CD8-positive, alpha-beta memory T cell (primary cell): Measurements from ENCODE around the gene QSOX2. TPM values are rescaled to one million over a fixed set of nuclear protein-coding genes. Genes with fewer than 3 reads are reported as not detected.

Experiments used
- CTCF ChIA-PET: fragments of 350-600 bp; sonication (Branson Sonifier 250); formaldehyde crosslinking; loops from one replicate; lab custom pipeline; 2021; ENCODE audit warnings: antibody characterized with exemption; lab: Charles Lee
- POLR2A ChIA-PET: fragments of 350-600 bp; sonication (Branson Sonifier 250); formaldehyde crosslinking; loops from one replicate; lab custom pipeline; 2021; ENCODE audit warnings: antibody characterized with exemption; lab: Charles Lee
- DNase-seq, 5 donors: peaks; one replicate each; pipeline versions ENCODE4 v3.0.0 to v3.0.0-alpha.2; 2020 to 2022; ENCODE audit warnings: mixed read lengths in 1 of 5
- H3K27ac ChIP-seq: one replicate; pipeline ENCODE4 v1.7.0; 2013; ENCODE audit warnings: low read depth, mild to moderate bottlenecking, low read length, moderate library complexity
- H3K27me3 ChIP-seq: 2 replicates; pipeline ENCODE4 v1.7.0; 2013; ENCODE audit warnings: low read length, mild to moderate bottlenecking; ENCODE audit not compliant: insufficient read depth, poor library complexity, severe bottlenecking
- H3K36me3 ChIP-seq: 2 replicates; pipeline ENCODE4 v1.7.0; 2013; ENCODE audit warnings: mild to moderate bottlenecking, low read length, moderate library complexity; ENCODE audit not compliant: insufficient read depth
- H3K4me1 ChIP-seq: 2 replicates; pipeline ENCODE4 v1.7.0; 2013; ENCODE audit warnings: mild to moderate bottlenecking, low read length, moderate library complexity; ENCODE audit not compliant: insufficient read depth
- H3K4me3 ChIP-seq: 2 replicates; pipeline ENCODE4 v1.7.0; 2013; ENCODE audit warnings: mild to moderate bottlenecking, low read length
- H3K9me3 ChIP-seq: 2 replicates; pipeline ENCODE4 v1.7.0; 2013; ENCODE audit warnings: mild to moderate bottlenecking, low read length
- H3K27ac Mint-ChIP-seq, 8 donors: one replicate each; pipeline ENCODE4 v1.8.0; 2020 to 2021; ENCODE audit warnings: mixed read lengths in 8 of 8, mild to moderate bottlenecking in 6 of 8, inconsistent platforms in 3 of 8, moderate library complexity in 3 of 8
- H3K27me3 Mint-ChIP-seq, 2 donors: one replicate each; pipeline ENCODE4 v1.8.0; 2020 to 2021; ENCODE audit warnings: mixed read lengths in 2 of 2, mild to moderate bottlenecking in 1 of 2, moderate library complexity in 1 of 2
- H3K36me3 Mint-ChIP-seq, 3 donors: one replicate each; pipeline ENCODE4 v1.8.0; 2020 to 2021; ENCODE audit warnings: mixed read lengths in 3 of 3, inconsistent platforms in 1 of 3, mild to moderate bottlenecking in 1 of 3
- H3K4me1 Mint-ChIP-seq, 3 donors: one replicate each; pipeline ENCODE4 v1.8.0; 2020 to 2021; ENCODE audit warnings: mixed read lengths in 3 of 3, inconsistent platforms in 1 of 3, mild to moderate bottlenecking in 1 of 3
- H3K4me3 Mint-ChIP-seq, 7 donors: one replicate each; pipeline ENCODE4 v1.8.0; 2020 to 2021; ENCODE audit warnings: mixed read lengths in 7 of 7, mild to moderate bottlenecking in 6 of 7, moderate library complexity in 4 of 7, inconsistent platforms in 2 of 7
- H3K9me3 Mint-ChIP-seq, 5 donors: one replicate each; pipeline ENCODE4 v1.8.0; 2020 to 2022; ENCODE audit warnings: mixed read lengths in 5 of 5, mild to moderate bottlenecking in 3 of 5, moderate library complexity in 2 of 5, inconsistent platforms in 1 of 5
- polyA plus RNA-seq: library from polyadenylated mRNA; unstranded; fragments of 300-500 nt; fragmentation: Illumina TruSeq; gene quantifications from one replicate; pipeline ENCODE4 v1.2.3, GENCODE V29; 2021
- total RNA-seq, 2 experiments: library from RNA; stranded (reverse); gene quantifications; one replicate each; pipeline ENCODE4 v1.2.3, GENCODE V29; 2021

QSOX2 gene
- total RNA-seq (10 to 100 TPM; 14.6 to 15.3 TPM), polyA plus RNA-seq (0.66 TPM)

- POLR2A ChIA-PET, result no interaction called here
- Mint-ChIP-seq H3K4me3 (peak within 1 kb of the TSS; percentile 86 to 96 (median 94)), H3K36me3 (peaks cover 0 to 5% (median 0%) of the 10 kb centered on the region in 3 donors), H3K9me3 (no peaks in the 10 kb centered on the region), H3K27ac (peak within 1 kb of the TSS; percentile 69 to 95 (median 83)), H3K4me1 (peaks cover 26 to 36% (median 31%) of the 10 kb centered on the region in 3 donors), H3K27me3 (no peaks in the 10 kb centered on the region)
- H3K4me3 ChIP-seq, result peak within 1 kb of the TSS; percentile 77
- peaks cover 28% of the 10 kb centered on the region for H3K4me1 ChIP-seq
- H3K36me3 ChIP-seq, result no peaks in the 10 kb centered on the region
- CTCF ChIA-PET, result interaction anchor here (1.3 kb wide), 1 partner anchor 19 kb away, joined by 3 read pairs; no protein-coding TSS in a partner anchor
- no peaks in the 10 kb centered on the region for H3K27me3 ChIP-seq
- peak; percentile 76 to 88 (median 82) for DNase-seq
- H3K27ac ChIP-seq, result peak within 1 kb of the TSS; percentile 38
- H3K9me3 ChIP-seq, result no peaks in the 10 kb centered on the region
These were observed at the start of gene QSOX2 for GRCh38 chr9:136245219-136246150. Gene QSOX2, minus strand, starts transcription at chr9:136245812. Its CDS starts 9 bp downstream, at chr9:136245803.

DNA sequence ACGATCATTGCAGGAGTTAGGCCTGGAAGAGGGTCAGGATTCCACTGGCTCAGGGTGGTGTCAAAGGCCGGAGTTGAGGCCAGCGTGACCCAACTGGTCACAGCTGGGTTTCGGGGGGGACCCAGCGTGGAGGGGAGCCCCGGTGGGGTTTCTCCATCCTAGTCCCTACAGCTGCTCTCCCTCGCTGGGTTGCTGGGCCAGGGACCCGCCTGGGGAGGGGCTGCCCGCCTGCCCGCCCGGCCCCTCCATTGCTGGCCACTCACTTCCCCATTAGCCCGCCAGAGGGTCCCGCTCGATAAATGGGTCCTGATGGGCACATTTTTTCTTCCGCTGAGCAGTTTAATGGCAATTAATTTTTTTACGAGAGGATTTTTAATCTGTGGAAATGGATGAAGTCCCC, 49.4 kb upstream of the QSOX2 start:
- H3K4me3 ChIP-seq, result no peak overlapping the region
- Mint-ChIP-seq H3K9me3 (no peaks in the 10 kb centered on the region), H3K36me3 (no peaks in the 10 kb centered on the region), H3K4me3 (no peak overlapping the region), H3K4me1 (no peaks in the 10 kb centered on the region), H3K27ac (no peak overlapping the region), H3K27me3 (peaks cover 3 to 4% of the 10 kb centered on the region in 2 donors)
- no peak overlapping the region for H3K27ac ChIP-seq
- POLR2A ChIA-PET, result no interaction called here
- no peaks in the 10 kb centered on the region for H3K9me3 ChIP-seq
- no peaks in the 10 kb centered on the region for H3K4me1 ChIP-seq
- no peaks in the 10 kb centered on the region for H3K36me3 ChIP-seq
- CTCF ChIA-PET, result no interaction called here
- DNase-seq, result no peak
- H3K27me3 ChIP-seq, result no peaks in the 10 kb centered on the region

- no peak overlapping the region for H3K4me3 ChIP-seq
- Mint-ChIP-seq H3K36me3 (no peaks in the 10 kb centered on the region), H3K27ac (no peak overlapping the region), H3K4me3 (no peak overlapping the region), H3K27me3 (peaks cover 0 to 4% of the 10 kb centered on the region in 2 donors), H3K9me3 (no peaks in the 10 kb centered on the region), H3K4me1 (no peaks in the 10 kb centered on the region)
- CTCF ChIA-PET, result no interaction called here
- no peaks in the 10 kb centered on the region for H3K4me1 ChIP-seq
- POLR2A ChIA-PET, result no interaction called here
- no peaks in the 10 kb centered on the region for H3K27me3 ChIP-seq
- no peak overlapping the region for H3K27ac ChIP-seq
- H3K9me3 ChIP-seq, result no peaks in the 10 kb centered on the region
- H3K36me3 ChIP-seq, result no peaks in the 10 kb centered on the region
- DNase-seq, result no peak
These were observed 48.8 kb upstream of the QSOX2 start for GRCh38 chr9:136294437-136294836.

DNA sequence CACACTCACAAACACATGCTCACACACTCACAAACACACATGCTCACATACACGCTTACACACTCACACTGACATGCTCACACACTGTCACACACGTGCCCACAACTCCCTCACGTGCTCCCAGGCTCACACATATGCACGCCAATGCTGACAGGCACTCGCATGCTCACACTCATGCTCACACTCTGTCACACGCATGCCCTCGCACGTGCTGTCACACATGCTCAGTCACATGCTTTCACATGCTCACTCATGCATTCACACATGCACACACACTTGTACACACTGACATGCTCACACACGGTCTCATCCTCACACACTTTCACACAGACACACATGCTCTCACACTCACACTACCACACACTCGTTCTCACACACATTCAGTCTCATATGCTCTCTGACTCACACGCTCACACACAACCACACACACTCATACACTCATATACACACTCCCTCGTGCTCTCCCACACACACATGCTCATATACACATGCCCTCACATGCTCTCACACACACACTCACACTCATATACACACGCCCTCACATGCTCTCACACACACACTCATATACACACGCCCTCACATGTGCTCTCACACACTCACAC, 48.0 kb upstream of the QSOX2 start:
- no peaks in the 10 kb centered on the region for H3K9me3 Mint-ChIP-seq
- Histone ChIP-seq H3K9me3 (no peaks in the 10 kb centered on the region), H3K4me1 (no peaks in the 10 kb centered on the region), H3K36me3 (no peaks in the 10 kb centered on the region), H3K27me3 (no peaks in the 10 kb centered on the region), H3K4me3 (no peak overlapping the region), H3K27ac (no peak overlapping the region)
- no peak overlapping the region for H3K27ac Mint-ChIP-seq
- H3K27me3 Mint-ChIP-seq, result peaks cover 0 to 3% of the 10 kb centered on the region in 2 donors
- no peaks in the 10 kb centered on the region for H3K36me3 Mint-ChIP-seq
- POLR2A ChIA-PET, result no interaction called here
- CTCF ChIA-PET, result no interaction called here
- no peak overlapping the region for H3K4me3 Mint-ChIP-seq
- H3K4me1 Mint-ChIP-seq, result no peaks in the 10 kb centered on the region
- DNase-seq, result no peak

DNA sequence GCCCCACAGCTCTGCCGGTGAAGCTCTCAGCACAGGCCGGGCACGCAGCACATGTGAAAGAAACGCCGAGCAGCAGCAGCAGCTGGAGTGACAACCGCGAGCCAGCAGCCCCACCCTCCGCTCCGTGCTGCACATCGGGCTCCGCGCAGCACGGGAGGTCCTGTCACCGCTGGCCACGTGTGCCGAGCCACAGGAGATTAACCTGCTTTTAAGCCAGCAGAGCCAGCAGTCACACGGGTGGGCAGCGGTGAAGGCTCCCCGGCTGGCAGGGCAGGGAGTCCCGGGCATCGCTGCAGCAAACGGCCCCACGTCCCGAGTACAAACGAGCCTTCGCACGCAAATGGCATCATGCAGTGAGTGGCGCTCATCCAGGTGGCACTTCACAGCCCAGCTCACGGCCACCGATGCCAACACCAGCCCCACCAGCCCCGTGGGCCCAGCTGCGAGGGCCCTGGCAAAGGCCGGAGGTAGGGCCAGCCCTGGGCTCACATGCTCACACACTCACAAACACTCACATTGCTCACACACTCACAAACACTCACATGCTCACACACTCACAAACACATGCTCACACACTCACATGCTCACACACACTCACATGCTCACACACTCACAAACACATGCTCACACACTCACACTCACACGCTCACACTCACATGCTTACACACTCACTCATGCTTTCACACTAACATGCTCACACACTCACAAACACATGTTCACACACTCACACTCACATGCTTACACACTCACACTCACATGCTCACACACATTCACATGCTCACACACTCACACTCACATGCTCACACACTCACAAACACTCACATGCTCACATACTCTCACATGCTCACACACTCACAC, 47.2 kb upstream of the QSOX2 start:
- H3K27ac Mint-ChIP-seq, result no peak overlapping the region
- H3K4me3 Mint-ChIP-seq, result no peak overlapping the region
- POLR2A ChIA-PET, result no interaction called here
- H3K4me1 Mint-ChIP-seq, result no peaks in the 10 kb centered on the region
- Histone ChIP-seq H3K27ac (no peak overlapping the region), H3K9me3 (no peaks in the 10 kb centered on the region), H3K27me3 (no peaks in the 10 kb centered on the region), H3K36me3 (no peaks in the 10 kb centered on the region), H3K4me3 (no peak overlapping the region), H3K4me1 (no peaks in the 10 kb centered on the region)
- DNase-seq, result no peak
- no peaks in the 10 kb centered on the region for H3K27me3 Mint-ChIP-seq
- no peaks in the 10 kb centered on the region for H3K9me3 Mint-ChIP-seq
- CTCF ChIA-PET, result no interaction called here
- H3K36me3 Mint-ChIP-seq, result no peaks in the 10 kb centered on the region

GRCh38 chr9:136292026-136292538, 46.5 kb upstream of the QSOX2 start:
- H3K9me3 Mint-ChIP-seq, result no peaks in the 10 kb centered on the region
- no peaks in the 10 kb centered on the region for H3K27me3 ChIP-seq
- DNase-seq, result no peak
- H3K27me3 Mint-ChIP-seq, result no peaks in the 10 kb centered on the region
- POLR2A ChIA-PET, result no interaction called here
- no peak overlapping the region for H3K4me3 Mint-ChIP-seq
- H3K27ac ChIP-seq, result no peak overlapping the region
- no peaks in the 10 kb centered on the region for H3K4me1 ChIP-seq
- no peaks in the 10 kb centered on the region for H3K9me3 ChIP-seq
- no peaks in the 10 kb centered on the region for H3K4me1 Mint-ChIP-seq
- H3K4me3 ChIP-seq, result no peak overlapping the region
- no peaks in the 10 kb centered on the region for H3K36me3 Mint-ChIP-seq
- CTCF ChIA-PET, result no interaction called here
- no peaks in the 10 kb centered on the region for H3K36me3 ChIP-seq
- peak overlapping the region in 1 of 8 donors; percentile 33 for H3K27ac Mint-ChIP-seq

DNA sequence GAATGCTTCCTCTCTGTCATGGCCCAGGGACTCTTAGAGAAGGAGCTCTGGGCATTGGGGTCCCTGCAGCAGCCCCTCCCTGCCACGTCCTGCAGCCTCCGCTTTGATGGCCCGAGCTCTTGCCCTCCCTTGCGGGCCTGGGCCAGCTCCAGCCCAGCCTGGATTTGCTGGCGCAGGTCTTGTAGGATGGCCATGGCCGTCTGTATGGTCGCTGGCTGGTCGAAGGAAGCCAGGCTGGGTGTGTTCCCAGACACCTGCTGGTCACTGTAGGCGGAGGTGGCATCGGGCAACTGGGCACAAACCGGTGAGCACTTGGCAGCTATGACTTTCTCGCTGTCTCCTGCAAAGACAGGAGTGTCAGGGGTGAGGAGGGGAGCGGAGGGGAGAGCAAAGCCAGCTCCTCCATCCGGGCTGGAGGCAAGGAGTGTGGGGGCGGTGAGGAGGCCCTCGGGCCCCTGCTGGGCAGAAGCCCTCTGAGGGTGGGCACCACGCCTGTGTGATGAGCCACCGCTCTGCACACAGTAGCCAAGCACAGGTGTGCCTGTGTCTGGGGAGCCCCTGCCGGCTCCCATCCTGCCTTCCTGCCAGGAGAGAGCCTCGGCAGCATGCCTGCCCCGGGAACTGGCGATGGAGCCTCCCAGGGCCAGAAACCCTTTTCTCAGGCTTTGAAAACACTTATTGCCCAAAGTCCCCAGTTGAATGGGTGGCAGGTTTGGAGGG, 45.9 kb upstream of the QSOX2 start:
- Histone ChIP-seq H3K4me3 (no peak overlapping the region), H3K9me3 (no peaks in the 10 kb centered on the region), H3K27me3 (no peaks in the 10 kb centered on the region), H3K27ac (no peak overlapping the region), H3K36me3 (no peaks in the 10 kb centered on the region), H3K4me1 (no peaks in the 10 kb centered on the region)
- Mint-ChIP-seq H3K9me3 (no peaks in the 10 kb centered on the region), H3K27ac (no peak overlapping the region), H3K4me3 (no peak overlapping the region), H3K4me1 (no peaks in the 10 kb centered on the region), H3K27me3 (peaks cover 0 to 5% of the 10 kb centered on the region in 2 donors), H3K36me3 (no peaks in the 10 kb centered on the region)
- CTCF ChIA-PET, result no interaction called here
- DNase-seq, result no peak
- POLR2A ChIA-PET, result no interaction called here
